ENCODE results near the gene TDRD10. TPM values are rescaled to one million over a fixed set of nuclear protein-coding genes. Genes with fewer than 3 reads are reported as not detected.

Gene TDRD10
- total and polyA plus RNA-seq, 8 donors: 0.18 to 4.1 (median 1.4) TPM; not detected in 2

DNA sequence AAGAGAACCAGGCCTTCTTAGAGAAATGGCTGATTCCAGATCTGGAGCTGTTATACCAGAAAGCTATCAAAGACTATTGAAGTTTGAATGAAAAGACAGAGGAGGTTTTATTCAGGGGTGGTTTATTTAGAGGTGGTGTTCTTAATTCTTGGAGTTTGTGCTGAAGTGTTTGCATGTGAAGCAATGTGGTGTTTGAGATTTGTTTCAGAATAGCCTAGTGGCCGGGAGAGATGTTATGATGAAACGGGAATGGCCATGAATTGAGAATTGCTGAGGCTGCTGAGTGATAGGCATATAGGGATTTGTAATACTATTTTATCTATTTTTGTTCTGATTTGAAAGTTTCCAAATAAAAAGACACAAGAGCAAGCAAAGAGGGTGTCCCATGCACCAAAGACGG is 10.7 kb downstream of the TDRD10 start:
- TF ChIP-seq, protein P1, sequence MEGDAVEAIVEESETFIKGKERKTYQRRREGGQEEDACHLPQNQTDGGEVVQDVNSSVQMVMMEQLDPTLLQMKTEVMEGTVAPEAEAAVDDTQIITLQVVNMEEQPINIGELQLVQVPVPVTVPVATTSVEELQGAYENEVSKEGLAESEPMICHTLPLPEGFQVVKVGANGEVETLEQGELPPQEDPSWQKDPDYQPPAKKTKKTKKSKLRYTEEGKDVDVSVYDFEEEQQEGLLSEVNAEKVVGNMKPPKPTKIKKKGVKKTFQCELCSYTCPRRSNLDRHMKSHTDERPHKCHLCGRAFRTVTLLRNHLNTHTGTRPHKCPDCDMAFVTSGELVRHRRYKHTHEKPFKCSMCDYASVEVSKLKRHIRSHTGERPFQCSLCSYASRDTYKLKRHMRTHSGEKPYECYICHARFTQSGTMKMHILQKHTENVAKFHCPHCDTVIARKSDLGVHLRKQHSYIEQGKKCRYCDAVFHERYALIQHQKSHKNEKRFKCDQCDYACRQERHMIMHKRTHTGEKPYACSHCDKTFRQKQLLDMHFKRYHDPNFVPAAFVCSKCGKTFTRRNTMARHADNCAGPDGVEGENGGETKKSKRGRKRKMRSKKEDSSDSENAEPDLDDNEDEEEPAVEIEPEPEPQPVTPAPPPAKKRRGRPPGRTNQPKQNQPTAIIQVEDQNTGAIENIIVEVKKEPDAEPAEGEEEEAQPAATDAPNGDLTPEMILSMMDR (IDR thresholded peaks at IDR 0.05): no peak
- TF ChIP-seq POLR2A (IDR thresholded peaks at IDR 0.05): no peak
- TF ChIP-seq EP300 (IDR thresholded peaks at IDR 0.05): no peak
- no peak for TF ChIP-seq POLR2AphosphoS5 (IDR thresholded peaks at IDR 0.05)
- Histone ChIP-seq H3K4me1 (no peaks in the 10 kb centered on the region), H3K4me3 (no peak overlapping the region), H3K36me3 (no peaks in the 10 kb centered on the region), H3K9me3 (no peaks in the 10 kb centered on the region), H3K27ac (no peak overlapping the region), H3K27me3 (peaks cover 0 to 13% (median 0%) of the 10 kb centered on the region in 3 donors)
- intact Hi-C loops (cut with DNase I; ENCODE audit: low total_unique reads): no loop called here
- 84 to 93% (median 90%) methylated on average over 3 of the region's 3 CpGs for WGBS, 5 donors
- no peak for DNase-seq

DNA sequence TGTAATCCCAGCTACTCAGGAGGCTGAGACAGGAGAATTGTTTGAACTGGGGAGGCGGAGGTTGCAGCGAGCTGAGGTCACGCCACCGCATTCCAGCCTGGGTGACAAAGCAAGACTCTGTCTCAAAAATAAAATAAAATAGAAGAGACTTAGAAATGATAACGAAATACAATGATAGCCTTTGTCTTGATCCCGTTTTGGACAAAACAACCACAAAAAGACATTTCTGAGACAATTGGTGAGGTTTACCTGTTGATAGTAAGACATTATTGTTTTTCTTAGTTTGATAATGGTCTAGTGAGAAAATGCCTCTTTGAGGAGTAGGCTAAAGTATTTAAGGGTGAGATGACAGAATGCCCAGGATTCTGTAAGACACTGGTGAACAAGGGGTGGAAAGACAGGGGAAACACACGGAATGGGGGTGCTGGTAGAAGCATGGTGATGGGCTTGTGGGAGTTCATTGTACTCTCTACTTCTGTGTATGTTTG is 12.1 kb downstream of the TDRD10 start:
- TF ChIP-seq POLR2AphosphoS5 (IDR thresholded peaks at IDR 0.05): no peak
- TF ChIP-seq POLR2A (IDR thresholded peaks at IDR 0.05): no peak
- TF ChIP-seq EP300 (IDR thresholded peaks at IDR 0.05): no peak
- TF ChIP-seq, protein P1 (IDR thresholded peaks at IDR 0.05): no peak
- WGBS, 5 donors: 72 to 80% (median 76%) methylated on average over 7 of the region's 7 CpGs
- no peak overlapping the region for H3K27ac ChIP-seq
- no peak for DNase-seq
- H3K36me3 ChIP-seq: no peaks in the 10 kb centered on the region
- H3K9me3 ChIP-seq: no peaks in the 10 kb centered on the region
- no peaks in the 10 kb centered on the region for H3K4me1 ChIP-seq
- peaks cover 0 to 13% (median 0%) of the 10 kb centered on the region in 3 donors for H3K27me3 ChIP-seq
- H3K4me3 ChIP-seq: no peak overlapping the region
- intact Hi-C loops (cut with DNase I; ENCODE audit: low total_unique reads): no loop called here

DNA sequence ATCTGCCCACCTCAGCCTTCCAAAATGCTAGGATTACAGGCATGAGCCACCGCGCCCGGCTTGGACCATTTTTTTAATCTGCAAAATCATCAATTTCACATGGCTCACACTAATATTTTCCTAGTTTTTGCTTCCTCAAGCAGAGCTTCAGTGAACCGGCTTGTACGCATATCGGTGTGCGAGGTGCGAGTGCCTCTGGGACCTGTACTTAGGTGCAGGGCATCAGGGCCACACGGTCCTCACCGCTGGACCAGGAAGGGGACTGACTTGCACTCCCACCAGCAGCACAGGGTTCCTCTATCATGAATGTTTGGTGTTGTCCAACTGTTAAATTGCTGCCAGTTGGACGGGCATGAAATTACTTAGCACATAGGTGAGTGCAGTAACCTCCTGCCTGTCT is 15.6 kb downstream of the TDRD10 start:
- WGBS, 5 donors: 88 to 96% (median 92%) methylated on average over 11 of the region's 11 CpGs
- H3K27ac ChIP-seq: no peak overlapping the region

DNA sequence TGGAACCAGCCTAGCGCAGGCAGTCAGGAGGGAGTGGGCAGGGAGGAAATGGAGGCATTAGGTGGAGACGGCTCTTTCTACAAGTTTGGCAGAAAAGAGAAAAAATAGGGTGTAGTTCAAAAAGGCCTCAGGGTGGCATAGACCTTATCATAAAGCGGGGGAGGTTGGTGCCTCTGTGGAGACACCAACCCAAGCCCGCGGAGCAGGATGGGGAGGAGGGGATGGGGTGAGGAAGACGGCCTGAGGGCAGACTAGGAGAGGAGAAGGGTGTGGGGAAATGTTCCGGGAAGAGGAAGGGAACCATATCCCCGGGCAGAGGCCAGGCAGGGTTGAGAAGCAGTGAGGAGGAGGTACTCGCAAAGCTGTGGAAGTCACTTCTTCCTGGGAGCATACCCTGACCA is 17.6 kb downstream of the TDRD10 start:
- no peak for DNase-seq
- no peaks in the 10 kb centered on the region for H3K9me3 ChIP-seq
- H3K4me1 ChIP-seq: peaks cover 0 to 9% (median 2%) of the 10 kb centered on the region in 4 donors
- WGBS, 5 donors: 61 to 70% (median 65%) methylated on average over 9 of the region's 9 CpGs
- intact Hi-C loops (cut with DNase I; ENCODE audit: low total_unique reads): no loop called here
- H3K36me3 ChIP-seq: no peaks in the 10 kb centered on the region
- no peak for TF ChIP-seq EP300 (IDR thresholded peaks at IDR 0.05)
- TF ChIP-seq POLR2A (IDR thresholded peaks at IDR 0.05): no peak
- TF ChIP-seq, protein P1 (IDR thresholded peaks at IDR 0.05): no peak
- TF ChIP-seq POLR2AphosphoS5 (IDR thresholded peaks at IDR 0.05): no peak
- peaks cover 0 to 10% (median 0%) of the 10 kb centered on the region in 3 donors for H3K27me3 ChIP-seq
- H3K4me3 ChIP-seq: no peak overlapping the region
- H3K27ac ChIP-seq: no peak overlapping the region

More for the DNA sequence above, 15.6 kb downstream of the TDRD10 start:
- DNase-seq: no peak
- no peaks in the 10 kb centered on the region for H3K36me3 ChIP-seq
- no peak overlapping the region for H3K4me3 ChIP-seq
- H3K4me1 ChIP-seq: peaks cover 0 to 9% (median 2%) of the 10 kb centered on the region in 4 donors
- TF ChIP-seq POLR2A (IDR thresholded peaks at IDR 0.05): no peak
- TF ChIP-seq, protein P1 (IDR thresholded peaks at IDR 0.05): no peak
- no peak for TF ChIP-seq POLR2AphosphoS5 (IDR thresholded peaks at IDR 0.05)
- no peak for TF ChIP-seq EP300 (IDR thresholded peaks at IDR 0.05)
- H3K9me3 ChIP-seq: no peaks in the 10 kb centered on the region
- peaks cover 0 to 5% (median 0%) of the 10 kb centered on the region in 3 donors for H3K27me3 ChIP-seq
- intact Hi-C loops (cut with DNase I; ENCODE audit: low total_unique reads): no loop called here
